Measurements from ENCODE around the gene ENTPD2. TPM values are rescaled to one million over a fixed set of nuclear protein-coding genes. Genes with fewer than 3 reads are reported as not detected.

ENTPD2 gene
- total RNA-seq, 1 experiment from 2014 or later: 8.3 TPM

- Mint-ChIP-seq H3K4me1 (0 out of 2 replicates have a peak, but pooled peaks cover 2% of the 10 kb centered on the region), H3K27ac (no peak within 1 kb of the TSS), H3K27me3 (ENCODE audit: low read depth) (peaks cover 15% of the 10 kb centered on the region), H3K36me3 (no peaks in the 10 kb centered on the region), H3K9me3 (no peaks in the 10 kb centered on the region), H3K4me3 (no peak within 1 kb of the TSS)
- no peak for ATAC-seq
- POLR2A ChIA-PET: interaction anchor here (0.6 to 0.7 kb wide), 2 partner anchors 9 to 39 kb away, joined by 3 read pairs; no protein-coding TSS in a partner anchor
- TF ChIP-seq SP1 (CRISPR knock-in tag; conservative IDR thresholded peaks at IDR 0.05): no peak
- TF ChIP-seq PRDM15 (CRISPR knock-in tag; IDR thresholded peaks at IDR 0.05): no peak
- TF ChIP-seq ZNF317 (CRISPR knock-in tag; IDR thresholded peaks at IDR 0.05; ENCODE audit: borderline replicate concordance, low read depth): no peak
- TF ChIP-seq CTCF (IDR thresholded peaks at IDR 0.05): no peak
- no peak for TF ChIP-seq FOXP1 (CRISPR knock-in tag; IDR thresholded peaks at IDR 0.05; ENCODE audit: borderline replicate concordance)
- no peak for TF ChIP-seq SMAD3 (CRISPR knock-in tag; IDR thresholded peaks at IDR 0.05; ENCODE audit: borderline replicate concordance)
- no peak for TF ChIP-seq RELA (CRISPR knock-in tag; IDR thresholded peaks at IDR 0.05; ENCODE audit: borderline replicate concordance)
- no peak for TF ChIP-seq ZBTB21 (CRISPR knock-in tag; IDR thresholded peaks at IDR 0.05; ENCODE audit: borderline replicate concordance)
- TF ChIP-seq, protein P1, sequence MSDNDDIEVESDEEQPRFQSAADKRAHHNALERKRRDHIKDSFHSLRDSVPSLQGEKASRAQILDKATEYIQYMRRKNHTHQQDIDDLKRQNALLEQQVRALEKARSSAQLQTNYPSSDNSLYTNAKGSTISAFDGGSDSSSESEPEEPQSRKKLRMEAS (CRISPR knock-in tag; IDR thresholded peaks at IDR 0.05): no peak
- no peak for TF ChIP-seq NR2C2 (CRISPR knock-in tag; IDR thresholded peaks at IDR 0.05)
- TF ChIP-seq, protein P2, sequence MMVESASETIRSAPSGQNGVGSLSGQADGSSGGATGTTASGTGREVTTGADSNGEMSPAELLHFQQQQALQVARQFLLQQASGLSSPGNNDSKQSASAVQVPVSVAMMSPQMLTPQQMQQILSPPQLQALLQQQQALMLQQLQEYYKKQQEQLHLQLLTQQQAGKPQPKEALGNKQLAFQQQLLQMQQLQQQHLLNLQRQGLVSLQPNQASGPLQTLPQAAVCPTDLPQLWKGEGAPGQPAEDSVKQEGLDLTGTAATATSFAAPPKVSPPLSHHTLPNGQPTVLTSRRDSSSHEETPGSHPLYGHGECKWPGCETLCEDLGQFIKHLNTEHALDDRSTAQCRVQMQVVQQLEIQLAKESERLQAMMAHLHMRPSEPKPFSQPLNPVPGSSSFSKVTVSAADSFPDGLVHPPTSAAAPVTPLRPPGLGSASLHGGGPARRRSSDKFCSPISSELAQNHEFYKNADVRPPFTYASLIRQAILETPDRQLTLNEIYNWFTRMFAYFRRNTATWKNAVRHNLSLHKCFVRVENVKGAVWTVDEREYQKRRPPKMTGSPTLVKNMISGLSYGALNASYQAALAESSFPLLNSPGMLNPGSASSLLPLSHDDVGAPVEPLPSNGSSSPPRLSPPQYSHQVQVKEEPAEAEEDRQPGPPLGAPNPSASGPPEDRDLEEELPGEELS (CRISPR knock-in tag; IDR thresholded peaks at IDR 0.05): no peak
- TF ChIP-seq STAT6 (CRISPR knock-in tag; conservative IDR thresholded peaks at IDR 0.05; ENCODE audit: low read depth): no peak
- TF ChIP-seq, protein P3, sequence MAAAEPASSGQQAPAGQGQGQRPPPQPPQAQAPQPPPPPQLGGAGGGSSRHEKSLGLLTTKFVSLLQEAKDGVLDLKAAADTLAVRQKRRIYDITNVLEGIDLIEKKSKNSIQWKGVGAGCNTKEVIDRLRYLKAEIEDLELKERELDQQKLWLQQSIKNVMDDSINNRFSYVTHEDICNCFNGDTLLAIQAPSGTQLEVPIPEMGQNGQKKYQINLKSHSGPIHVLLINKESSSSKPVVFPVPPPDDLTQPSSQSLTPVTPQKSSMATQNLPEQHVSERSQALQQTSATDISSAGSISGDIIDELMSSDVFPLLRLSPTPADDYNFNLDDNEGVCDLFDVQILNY (CRISPR knock-in tag; IDR thresholded peaks at IDR 0.05): no peak
- no peak for TF ChIP-seq CREM (CRISPR knock-in tag; IDR thresholded peaks at IDR 0.05)
- TF ChIP-seq TEAD1 (CRISPR knock-in tag; IDR thresholded peaks at IDR 0.05): no peak
- CTCF ChIA-PET: interaction anchor here (0.5 to 4.1 kb wide), 6 partner anchors 11 to 269 kb away, joined by 4 to 38 read pairs (median 6); partner anchors contain the start of gene NPDC1
- no peak for DNase-seq (ENCODE audit: low spot score)
Measured at GRCh38 chr9:137031904-137032640, 21.8 kb downstream of the ENTPD2 start, which contains the start of gene FUT7. Gene FUT7 (minus strand): TSS chr9:137032088. CDS start chr9:137031991, 97 bp downstream.
